GM12878 (cell line): ENCODE data around the gene EBI3. TPM values are rescaled to one million over a fixed set of nuclear protein-coding genes. Genes with fewer than 3 reads are reported as not detected.
A peak's percentile ranks its signal among the peaks of the same experiment; 100 is the strongest.

Source experiments
- BCL3 ChIP-seq: IDR thresholded peaks from 2 replicates; pipeline ENCODE4 v1.6.1; 2011; ENCODE audit warnings: borderline replicate concordance, low read depth, mild to moderate bottlenecking, moderate library complexity, low read length; ENCODE audit not compliant: insufficient read depth, poor library complexity, severe bottlenecking
- CREM ChIP-seq: IDR thresholded peaks from 2 replicates; pipeline ENCODE4 v1.6.1; 2014; ENCODE audit warnings: antibody characterized with exemption, low read depth
- CUX1 ChIP-seq: IDR thresholded peaks from 2 replicates; pipeline ENCODE4 v1.6.1; 2012; ENCODE audit warnings: improper control_type of control experiment, low read depth, low read length; ENCODE audit not compliant: insufficient replicate concordance
- DPF2 ChIP-seq: fragments of 450-650 bp; IDR thresholded peaks from 2 replicates; pipeline ENCODE4 v1.6.1; 2017; ENCODE audit warnings: mild to moderate bottlenecking
- ESRRA ChIP-seq: IDR thresholded peaks from 2 replicates; pipeline ENCODE4 v1.6.1; 2012; ENCODE audit warnings: mild to moderate bottlenecking, low read length, improper control_type of control experiment
- HCFC1 ChIP-seq: fragments of 150-350 bp; IDR thresholded peaks from 2 replicates; pipeline ENCODE4 v1.6.1; 2014; ENCODE audit warnings: low read length
- IRF5 ChIP-seq: fragments of 450-650 bp; IDR thresholded peaks from 2 replicates; pipeline ENCODE4 v1.6.1; 2017; ENCODE audit warnings: borderline replicate concordance
- JUND ChIP-seq: IDR thresholded peaks from 2 replicates; pipeline ENCODE4 v1.6.1; 2012; ENCODE audit warnings: low read depth, mild to moderate bottlenecking, low read length, improper control_type of control experiment, moderate library complexity
- MLLT1 ChIP-seq: fragments of 450-650 bp; IDR thresholded peaks from 2 replicates; pipeline ENCODE4 v1.6.1; 2016; ENCODE audit warnings: mild to moderate bottlenecking
- SUPT20H ChIP-seq: IDR thresholded peaks from 2 replicates; pipeline ENCODE4 v1.6.1; 2011; ENCODE audit warnings: low read depth, mild to moderate bottlenecking, low read length, moderate library complexity, borderline replicate concordance; ENCODE audit not compliant: control insufficient read depth
- SUZ12 ChIP-seq: fragments of 200-600 bp; sonication (generic); IDR thresholded peaks from one replicate; pipeline ENCODE4 v1.6.1; 2018; ENCODE audit warnings: antibody characterized with exemption, mild to moderate bottlenecking; ENCODE audit not compliant: unreplicated experiment
- TCF3 ChIP-seq: IDR thresholded peaks from 2 replicates; pipeline ENCODE4 v1.6.1; 2012; ENCODE audit warnings: low read depth, mild to moderate bottlenecking, low read length, borderline replicate concordance; ENCODE audit not compliant: insufficient read depth
- TCF7 ChIP-seq: IDR thresholded peaks from 2 replicates; pipeline ENCODE4 v1.6.1; 2014; ENCODE audit warnings: antibody characterized with exemption, borderline replicate concordance
- ZNF24 ChIP-seq: fragments of 450-650 bp; IDR thresholded peaks from 2 replicates; pipeline ENCODE4 v1.6.1; 2017; ENCODE audit warnings: antibody characterized with exemption, mild to moderate bottlenecking
- ZNF622 ChIP-seq: fragments of 450-650 bp; IDR thresholded peaks from 2 replicates; pipeline ENCODE4 v1.6.1; 2017; ENCODE audit warnings: mild to moderate bottlenecking, inconsistent platforms
- polyA plus RNA-seq, 11 experiments: library from polyadenylated mRNA; depleted of rRNA in 4 of 11; unstranded in 6 of 11; stranded (reverse) in 5 of 11; fragments of >200 nt; fragmentation: Nextera tagmentation in 4 of 11; fragmentation: Illumina TruSeq in 1 of 11; extraction: Ambion mirVana in 4 of 11; extraction: Trizol in 1 of 11; gene quantifications; 1 replicate in 1 of 11; 2 replicates in 10 of 11; pipeline versions ENCODE4 v1.2.1 to v1.2.3, GENCODE V29; 2011 to 2016; ENCODE audit warnings: inconsistent platforms in 2 of 11, missing spikeins in 2 of 11, low read depth in 1 of 11
- total RNA-seq, 4 experiments: library from RNA; depleted of rRNA in 3 of 4; stranded (reverse); fragments of >200 nt in 3 of 4; fragmentation: Illumina TruSeq in 1 of 4; extraction: Trizol in 1 of 4; gene quantifications; 2 replicates each; pipeline versions ENCODE4 v1.2.1 to v1.2.3, GENCODE V29; 2013 to 2021

Gene EBI3
- total and polyA plus RNA-seq, 10 of the 15 experiments (the other 5 are each of a cell fraction or from before 2014, with no cell fraction given) = 22.0 to 288 (median 186) TPM

- TF ChIP-seq BCL3 (peak; percentile 68), HCFC1 (peak; percentile 85), JUND (no peak), SUPT20H (no peak), ZNF24 (0 out of 2 replicates have a peak, but pooled peaks have one; percentile 35), ZNF622 (no peak), IRF5 (no peak), MLLT1 (peak; percentile 76), TCF3 (no peak), TCF7 (peak; percentile 56; the same call in 1 of the 2 replicates), CREM (peak; percentile 97), SUZ12 (no peak), CUX1 (no peak), DPF2 (peak; percentile 98), ESRRA (no peak)
These were observed 17.7 kb downstream of the EBI3 start, which contains the start of gene YJU2 (continued) for GRCh38 chr19:4246767-4247593.
